ENCODE data around the gene CFAP90.

CFAP90 gene

GRCh38 chr5:7787770-7788169 is 63.2 kb downstream of the CFAP90 start:
- no peaks in the 10 kb centered on the region for H3K27me3 ChIP-seq (ENCODE audit: control insufficient read depth, insufficient read depth, low read length)
- no peak overlapping the region for H3K27ac ChIP-seq (ENCODE audit: low read length)
- no peak overlapping the region for H3K4me3 ChIP-seq (ENCODE audit: low read length)
- H3K9me3 ChIP-seq (ENCODE audit: control insufficient read depth, insufficient read depth, low read length), result no peaks in the 10 kb centered on the region
- WGBS (ENCODE audit: insufficient coverage, insufficient read length), result no CpG with 5 or more reads among the region's 3 CpGs
- DNase-seq (ENCODE audit: low read depth, low spot score), result no peak
- peaks cover 4% of the 10 kb centered on the region for H3K4me1 ChIP-seq (ENCODE audit: control insufficient read depth, insufficient read depth, low read length)
- H3K36me3 ChIP-seq (ENCODE audit: control insufficient read depth, insufficient read depth, low read length), result peaks cover 5% of the 10 kb centered on the region

GRCh38 chr5:7784683-7785380 is 66.1 kb downstream of the CFAP90 start:
- Histone ChIP-seq H3K27ac (ENCODE audit: low read length) (no peak overlapping the region), H3K4me1 (ENCODE audit: control insufficient read depth, insufficient read depth, low read length) (peaks cover 4% of the 10 kb centered on the region), H3K4me3 (ENCODE audit: low read length) (no peak overlapping the region), H3K27me3 (ENCODE audit: control insufficient read depth, insufficient read depth, low read length) (no peaks in the 10 kb centered on the region), H3K36me3 (ENCODE audit: control insufficient read depth, insufficient read depth, low read length) (peaks cover 3% of the 10 kb centered on the region), H3K9me3 (ENCODE audit: control insufficient read depth, insufficient read depth, low read length) (no peaks in the 10 kb centered on the region)
- WGBS (ENCODE audit: insufficient coverage, insufficient read length), result no CpG with 5 or more reads among the region's 4 CpGs
- no peak for DNase-seq (ENCODE audit: low read depth, low spot score)

DNA sequence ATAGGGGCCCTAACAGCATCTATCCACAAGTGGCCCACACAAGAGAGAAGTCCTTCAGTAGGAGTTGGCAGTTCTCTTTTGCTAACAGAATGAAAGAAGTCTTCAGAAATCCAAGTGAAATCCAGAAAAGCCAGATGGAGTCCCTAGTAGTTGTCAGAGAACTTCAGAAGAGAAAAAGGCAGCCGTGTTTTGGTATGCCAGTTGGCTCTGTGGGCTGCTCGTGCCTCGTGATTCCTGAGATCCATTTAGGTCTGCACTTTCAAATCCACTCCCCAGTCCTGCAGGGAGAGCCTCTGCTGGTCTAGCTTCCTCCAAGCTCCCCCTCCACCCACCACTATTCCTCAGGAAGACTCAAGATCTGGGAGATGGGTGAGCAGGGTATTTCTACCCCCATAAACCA is 69.0 kb downstream of the CFAP90 start:
- Histone ChIP-seq H3K36me3 (ENCODE audit: control insufficient read depth, insufficient read depth, low read length) (no peaks in the 10 kb centered on the region; the same call in none of the 2 replicates), H3K9me3 (ENCODE audit: control insufficient read depth, insufficient read depth, low read length) (no peaks in the 10 kb centered on the region), H3K27ac (ENCODE audit: low read length) (no peak overlapping the region), H3K27me3 (ENCODE audit: control insufficient read depth, insufficient read depth, low read length) (no peaks in the 10 kb centered on the region), H3K4me1 (ENCODE audit: control insufficient read depth, insufficient read depth, low read length) (peaks cover 4% of the 10 kb centered on the region), H3K4me3 (ENCODE audit: low read length) (no peak overlapping the region)
- DNase-seq (ENCODE audit: low read depth, low spot score), result no peak
- no CpG with 5 or more reads among the region's 3 CpGs for WGBS (ENCODE audit: insufficient coverage, insufficient read length)
